A673 (cell line): ENCODE results near the gene GRIK3. TPM values are rescaled to one million over a fixed set of nuclear protein-coding genes. Genes with fewer than 3 reads are reported as not detected.

ENCODE experiments used
- BruUV-seq: library from RNA; stranded (reverse); fragments of 400-500 nt; replicated peaks from 2 replicates; lab custom pipeline; 2021; lab: Mats Ljungman, UMichigan
- CTCF ChIA-PET: fragments of 300-600 bp; sonication (Branson Sonifier 250); formaldehyde crosslinking; loops from one replicate; lab custom pipeline; 2022; ENCODE audit warnings: antibody characterized with exemption; lab: Charles Lee
- POLR2A ChIA-PET: fragments of 300-600 bp; sonication (Branson Sonifier 250); formaldehyde crosslinking; loops from one replicate; lab custom pipeline; 2022; ENCODE audit warnings: antibody characterized with exemption; ENCODE audit not compliant: low non-redundant PET; lab: Charles Lee
- DNase-seq: peaks from one replicate; pipeline ENCODE4 v3.0.0-alpha.2; 2015; ENCODE audit warnings: low spot score
- H3K27ac ChIP-seq: fragments of 200-600 bp; sonication (generic); 2 replicates; pipeline ENCODE4 v1.5.1; 2016; ENCODE audit warnings: mixed run types, low read depth, mild to moderate bottlenecking, mixed read lengths, antibody characterized with exemption, low read length; ENCODE audit not compliant: poor library complexity, severe bottlenecking
- H3K27me3 ChIP-seq: fragments of 200-600 bp; sonication (generic); replicated peaks from 2 replicates; pipeline ENCODE4 v1.6.1; 2017; ENCODE audit warnings: mixed run types, low read depth, mild to moderate bottlenecking, mixed read lengths, antibody characterized with exemption, low read length; ENCODE audit not compliant: insufficient read depth, poor library complexity
- H3K36me3 ChIP-seq: fragments of 200-600 bp; sonication (generic); 2 replicates; pipeline ENCODE4 v1.6.1; 2016; ENCODE audit warnings: mixed run types, mild to moderate bottlenecking, mixed read lengths, antibody characterized with exemption, low read length; ENCODE audit not compliant: insufficient read depth, poor library complexity, severe bottlenecking
- H3K4me1 ChIP-seq: fragments of 200-600 bp; sonication (generic); 2 replicates; pipeline ENCODE4 v1.6.1; 2017; ENCODE audit warnings: mixed run types, mild to moderate bottlenecking, mixed read lengths, antibody characterized with exemption, low read length; ENCODE audit not compliant: insufficient read depth, poor library complexity, severe bottlenecking
- H3K4me3 ChIP-seq: fragments of 200-600 bp; sonication (generic); 2 replicates; pipeline ENCODE4 v1.5.1; 2016; ENCODE audit warnings: low read depth, mixed run types, mild to moderate bottlenecking, mixed read lengths, low read length; ENCODE audit not compliant: poor library complexity, severe bottlenecking
- H3K9me3 ChIP-seq: fragments of 200-600 bp; sonication (generic); 2 replicates; pipeline ENCODE4 v1.6.1; 2016; ENCODE audit warnings: mixed run types, low read depth, mild to moderate bottlenecking, mixed read lengths, antibody characterized with exemption, low read length; ENCODE audit not compliant: poor library complexity, severe bottlenecking
- EZH2 ChIP-seq: fragments of 200-600 bp; sonication (generic); IDR thresholded peaks from 2 replicates; pipeline ENCODE4 v1.6.1; 2017; ENCODE audit warnings: borderline replicate concordance, low read depth, mild to moderate bottlenecking, mixed read lengths, antibody characterized with exemption, low read length; ENCODE audit not compliant: poor library complexity, severe bottlenecking
- intact Hi-C: fragments of 100-400 bp; cut with micrococcal nuclease; formaldehyde crosslinking; loops from one replicate; pipeline ENCODE4 v1.10.0; 2022; ENCODE audit not compliant: unreplicated experiment
- total RNA-seq: library from RNA; stranded (reverse); gene quantifications from 2 replicates; pipeline ENCODE4 v1.2.3, GENCODE V29; 2021
- TF ChIP-seq, protein P1 (sequence below): fragments of 300-800, 200-600 bp; sonication (generic); conservative IDR thresholded peaks from 2 replicates; pipeline ENCODE4 v1.5.1; 2017; ENCODE audit warnings: low read depth, mild to moderate bottlenecking, antibody characterized with exemption, low read length, moderate library complexity, mixed read lengths

Gene GRIK3
- total RNA-seq, 1 experiment from 2014 or later, result 0.17 TPM

DNA sequence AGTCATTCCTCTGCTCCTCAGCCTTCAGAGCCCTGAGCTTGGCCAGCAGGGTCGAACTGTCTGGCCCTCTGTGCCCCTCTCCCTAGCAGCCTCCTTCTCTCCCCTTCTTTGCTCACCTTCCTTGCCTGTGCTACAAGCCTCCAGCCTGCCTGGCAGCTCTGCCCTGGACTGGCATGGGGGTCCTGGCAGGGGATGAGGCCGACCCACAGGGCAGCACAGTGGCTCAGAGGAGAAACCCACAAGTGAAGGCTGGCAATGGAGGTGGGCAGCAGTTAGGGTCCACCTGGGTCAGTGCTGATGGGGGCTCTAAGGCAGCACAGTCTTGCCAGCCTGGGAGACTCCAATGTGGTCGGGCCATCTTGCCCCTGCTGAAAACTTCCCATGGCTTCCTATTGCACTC is 274.2 kb downstream of the GRIK3 start:
- DNase-seq, result no peak
- POLR2A ChIA-PET, result no interaction called here
- Histone ChIP-seq H3K36me3 (no peaks in the 10 kb centered on the region), H3K4me3 (no peak overlapping the region), H3K4me1 (no peaks in the 10 kb centered on the region), H3K27me3 (no peaks in the 10 kb centered on the region), H3K9me3 (no peaks in the 10 kb centered on the region), H3K27ac (no peak overlapping the region)
- CTCF ChIA-PET, result no interaction called here
- intact Hi-C loops, result no loop called here
- BruUV-seq, result no TSS peak
- TF ChIP-seq EZH2, result no peak
- TF ChIP-seq, protein P1, sequence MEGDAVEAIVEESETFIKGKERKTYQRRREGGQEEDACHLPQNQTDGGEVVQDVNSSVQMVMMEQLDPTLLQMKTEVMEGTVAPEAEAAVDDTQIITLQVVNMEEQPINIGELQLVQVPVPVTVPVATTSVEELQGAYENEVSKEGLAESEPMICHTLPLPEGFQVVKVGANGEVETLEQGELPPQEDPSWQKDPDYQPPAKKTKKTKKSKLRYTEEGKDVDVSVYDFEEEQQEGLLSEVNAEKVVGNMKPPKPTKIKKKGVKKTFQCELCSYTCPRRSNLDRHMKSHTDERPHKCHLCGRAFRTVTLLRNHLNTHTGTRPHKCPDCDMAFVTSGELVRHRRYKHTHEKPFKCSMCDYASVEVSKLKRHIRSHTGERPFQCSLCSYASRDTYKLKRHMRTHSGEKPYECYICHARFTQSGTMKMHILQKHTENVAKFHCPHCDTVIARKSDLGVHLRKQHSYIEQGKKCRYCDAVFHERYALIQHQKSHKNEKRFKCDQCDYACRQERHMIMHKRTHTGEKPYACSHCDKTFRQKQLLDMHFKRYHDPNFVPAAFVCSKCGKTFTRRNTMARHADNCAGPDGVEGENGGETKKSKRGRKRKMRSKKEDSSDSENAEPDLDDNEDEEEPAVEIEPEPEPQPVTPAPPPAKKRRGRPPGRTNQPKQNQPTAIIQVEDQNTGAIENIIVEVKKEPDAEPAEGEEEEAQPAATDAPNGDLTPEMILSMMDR, result no peak

DNA sequence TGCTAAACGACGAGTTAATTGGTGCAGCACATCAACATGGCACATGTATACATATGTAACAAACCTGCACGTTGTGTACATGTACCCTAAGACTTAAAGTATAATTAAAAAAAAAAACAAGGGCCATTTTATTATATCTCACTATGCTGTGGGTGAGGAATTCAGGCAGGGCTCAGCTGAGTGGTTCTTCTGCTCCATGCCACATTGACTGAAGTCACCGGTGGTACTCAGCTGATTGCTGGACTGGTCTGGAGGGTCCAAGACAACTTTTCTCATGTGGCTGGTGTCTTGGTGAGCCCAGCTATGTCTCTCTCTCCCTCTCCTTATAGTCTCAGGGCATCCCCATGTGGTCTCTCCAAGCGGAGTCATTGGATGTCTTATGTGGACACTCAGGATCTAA is 275.0 kb downstream of the GRIK3 start:
- POLR2A ChIA-PET, result no interaction called here
- H3K36me3 ChIP-seq, result no peaks in the 10 kb centered on the region
- H3K4me1 ChIP-seq, result no peaks in the 10 kb centered on the region
- no peaks in the 10 kb centered on the region for H3K9me3 ChIP-seq
- no peak overlapping the region for H3K4me3 ChIP-seq
- H3K27me3 ChIP-seq, result no peaks in the 10 kb centered on the region
- DNase-seq, result no peak
- H3K27ac ChIP-seq, result no peak overlapping the region
- TF ChIP-seq, protein P1, result no peak
- TF ChIP-seq EZH2, result no peak
- CTCF ChIA-PET, result no interaction called here
- no TSS peak for BruUV-seq
- intact Hi-C loops, result no loop called here

DNA sequence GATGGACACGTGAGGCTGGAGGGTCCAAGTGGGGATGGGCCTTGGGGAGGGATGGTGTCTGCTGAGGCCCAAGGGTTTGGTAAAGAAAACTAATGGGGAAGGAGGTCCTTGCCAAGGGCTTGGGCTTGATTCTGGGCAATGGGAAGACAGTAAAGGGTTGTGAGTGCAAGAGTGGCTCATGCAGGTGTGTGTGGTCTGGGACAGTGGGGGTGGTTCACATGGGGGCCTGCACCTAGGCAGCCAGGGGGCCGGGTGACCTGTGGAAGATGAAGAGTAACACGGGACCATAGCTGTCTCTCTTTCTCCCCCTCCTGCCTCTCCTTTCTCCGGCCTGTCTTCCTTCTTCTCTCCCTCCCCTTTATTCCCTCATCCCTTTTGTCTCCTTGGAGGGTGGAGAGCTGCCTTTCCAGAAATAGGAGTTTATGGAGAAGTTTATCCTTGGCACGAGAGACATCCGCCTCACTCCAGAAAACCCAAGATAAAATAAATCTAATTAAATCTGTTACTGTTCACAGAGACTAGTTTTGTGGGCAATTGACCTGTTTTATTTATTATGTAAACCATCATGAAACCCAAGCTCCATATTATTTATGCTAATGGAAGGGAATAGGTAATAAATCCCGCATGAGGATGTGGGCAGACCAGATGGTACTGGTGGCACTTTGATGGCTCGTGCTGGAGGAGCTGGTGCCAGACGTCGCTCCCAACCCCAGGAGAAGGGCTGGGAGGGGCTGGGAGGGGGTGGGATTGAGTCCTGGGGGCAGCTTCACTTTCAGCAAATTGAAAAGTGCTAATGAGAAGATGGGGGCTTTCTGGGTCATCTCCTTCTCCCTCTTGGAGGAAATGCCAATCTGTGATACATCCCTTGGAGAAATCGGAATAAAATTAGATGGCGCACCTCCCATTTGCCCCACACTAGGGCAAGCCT is 278.7 kb downstream of the GRIK3 start:
- Histone ChIP-seq H3K4me3 (no peak overlapping the region), H3K36me3 (no peaks in the 10 kb centered on the region), H3K9me3 (no peaks in the 10 kb centered on the region), H3K27ac (no peak overlapping the region), H3K27me3 (no peaks in the 10 kb centered on the region), H3K4me1 (no peaks in the 10 kb centered on the region)
- TF ChIP-seq, protein P1, result no peak
- TF ChIP-seq EZH2, result no peak
- BruUV-seq, result no TSS peak
- intact Hi-C loops, result no loop called here
- ChIA-PET POLR2A (no interaction called here), CTCF (no interaction called here)
- DNase-seq, result no peak
